Testis (tissue), 2 donors: Measurements from ENCODE around the gene LRMDA.

Experiments used
- CTCF ChIP-seq, 3 experiments: fragments of 450-650 bp in 2 of 3; fragments of 200-600 bp in 1 of 3; sonication (generic) in 1 of 3; IDR thresholded peaks; one replicate each; pipeline ENCODE4 v1.5.1; 2016 to 2019; ENCODE audit warnings: antibody characterized with exemption in 3 of 3, mild to moderate bottlenecking in 2 of 3, moderate library complexity in 1 of 3
- POLR2A ChIP-seq: fragments of 450-650 bp; IDR thresholded peaks from one replicate; pipeline ENCODE4 v1.6.1; 2017; ENCODE audit warnings: antibody characterized with exemption, mild to moderate bottlenecking, moderate library complexity

- no peak for TF ChIP-seq CTCF (IDR thresholded peaks at IDR 0.05)
- no peak for TF ChIP-seq POLR2A
Measured at GRCh38 chr10:75460059-75460458, 28.6 kb downstream of the LRMDA start.
